Measurements from ENCODE around the gene UCP2.

UCP2 gene

GRCh38 chr11:73972620-73973449, 9.8 kb downstream of the UCP2 start:
- Histone ChIP-seq H3K27me3 (no peaks in the 10 kb centered on the region), H3K4me1 (no peaks in the 10 kb centered on the region), H3K27ac (no peak overlapping the region), H3K9me3 (no peaks in the 10 kb centered on the region), H3K4me3 (no peak overlapping the region), H3K36me3 (peaks cover 0 to 40% (median 11%) of the 10 kb centered on the region in 3 donors)
- TF ChIP-seq, protein P1, sequence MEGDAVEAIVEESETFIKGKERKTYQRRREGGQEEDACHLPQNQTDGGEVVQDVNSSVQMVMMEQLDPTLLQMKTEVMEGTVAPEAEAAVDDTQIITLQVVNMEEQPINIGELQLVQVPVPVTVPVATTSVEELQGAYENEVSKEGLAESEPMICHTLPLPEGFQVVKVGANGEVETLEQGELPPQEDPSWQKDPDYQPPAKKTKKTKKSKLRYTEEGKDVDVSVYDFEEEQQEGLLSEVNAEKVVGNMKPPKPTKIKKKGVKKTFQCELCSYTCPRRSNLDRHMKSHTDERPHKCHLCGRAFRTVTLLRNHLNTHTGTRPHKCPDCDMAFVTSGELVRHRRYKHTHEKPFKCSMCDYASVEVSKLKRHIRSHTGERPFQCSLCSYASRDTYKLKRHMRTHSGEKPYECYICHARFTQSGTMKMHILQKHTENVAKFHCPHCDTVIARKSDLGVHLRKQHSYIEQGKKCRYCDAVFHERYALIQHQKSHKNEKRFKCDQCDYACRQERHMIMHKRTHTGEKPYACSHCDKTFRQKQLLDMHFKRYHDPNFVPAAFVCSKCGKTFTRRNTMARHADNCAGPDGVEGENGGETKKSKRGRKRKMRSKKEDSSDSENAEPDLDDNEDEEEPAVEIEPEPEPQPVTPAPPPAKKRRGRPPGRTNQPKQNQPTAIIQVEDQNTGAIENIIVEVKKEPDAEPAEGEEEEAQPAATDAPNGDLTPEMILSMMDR (IDR thresholded peaks at IDR 0.05): no peak
- DNase-seq: no peak
- intact Hi-C loops (cut with DNase I; ENCODE audit: low total_unique reads): no loop called here

GRCh38 chr11:73972187-73972586, 10.5 kb downstream of the UCP2 start:
- intact Hi-C loops (cut with DNase I; ENCODE audit: low total_unique reads): no loop called here
- no peaks in the 10 kb centered on the region for H3K27me3 ChIP-seq
- TF ChIP-seq, protein P1 (IDR thresholded peaks at IDR 0.05): no peak
- H3K27ac ChIP-seq: no peak overlapping the region
- no peaks in the 10 kb centered on the region for H3K4me1 ChIP-seq
- no peak for DNase-seq
- H3K4me3 ChIP-seq: no peak overlapping the region
- no peaks in the 10 kb centered on the region for H3K9me3 ChIP-seq
- H3K36me3 ChIP-seq: peaks cover 0 to 33% (median 6%) of the 10 kb centered on the region in 3 donors

DNA sequence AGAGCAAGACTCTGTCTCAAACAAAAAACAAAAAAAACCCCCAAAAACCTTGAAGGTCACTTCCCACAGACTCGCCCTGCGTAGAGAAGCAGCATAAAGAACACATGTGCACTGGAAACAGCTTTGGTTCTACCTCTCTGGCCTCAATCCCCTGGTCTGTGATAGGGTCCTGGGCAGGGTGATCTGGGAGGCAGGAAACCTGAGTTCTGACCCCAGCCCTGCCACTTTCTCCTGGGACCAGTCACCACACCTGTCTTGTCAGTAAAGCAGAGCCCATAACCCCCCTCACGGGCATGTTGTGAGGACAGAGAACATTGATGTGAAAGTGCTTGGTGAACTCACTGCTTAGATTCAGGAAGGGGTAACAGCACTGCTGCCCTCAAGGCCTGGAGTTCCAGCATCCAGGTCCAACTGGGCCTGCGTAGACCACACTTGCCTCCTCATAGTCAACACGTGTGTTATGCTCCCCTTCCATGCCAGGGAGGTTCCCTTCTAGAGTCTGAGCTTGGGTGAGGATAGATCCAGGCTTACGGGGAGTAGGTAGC, 11.4 kb downstream of the UCP2 start:
- intact Hi-C loops (cut with DNase I; ENCODE audit: low total_unique reads): no loop called here
- peaks cover 0 to 24% (median 4%) of the 10 kb centered on the region in 3 donors for H3K36me3 ChIP-seq
- no peaks in the 10 kb centered on the region for H3K27me3 ChIP-seq
- no peak overlapping the region for H3K27ac ChIP-seq
- TF ChIP-seq, protein P1 (IDR thresholded peaks at IDR 0.05): no peak
- no peaks in the 10 kb centered on the region for H3K4me1 ChIP-seq
- H3K9me3 ChIP-seq: no peaks in the 10 kb centered on the region
- DNase-seq: no peak
- H3K4me3 ChIP-seq: no peak overlapping the region

DNA sequence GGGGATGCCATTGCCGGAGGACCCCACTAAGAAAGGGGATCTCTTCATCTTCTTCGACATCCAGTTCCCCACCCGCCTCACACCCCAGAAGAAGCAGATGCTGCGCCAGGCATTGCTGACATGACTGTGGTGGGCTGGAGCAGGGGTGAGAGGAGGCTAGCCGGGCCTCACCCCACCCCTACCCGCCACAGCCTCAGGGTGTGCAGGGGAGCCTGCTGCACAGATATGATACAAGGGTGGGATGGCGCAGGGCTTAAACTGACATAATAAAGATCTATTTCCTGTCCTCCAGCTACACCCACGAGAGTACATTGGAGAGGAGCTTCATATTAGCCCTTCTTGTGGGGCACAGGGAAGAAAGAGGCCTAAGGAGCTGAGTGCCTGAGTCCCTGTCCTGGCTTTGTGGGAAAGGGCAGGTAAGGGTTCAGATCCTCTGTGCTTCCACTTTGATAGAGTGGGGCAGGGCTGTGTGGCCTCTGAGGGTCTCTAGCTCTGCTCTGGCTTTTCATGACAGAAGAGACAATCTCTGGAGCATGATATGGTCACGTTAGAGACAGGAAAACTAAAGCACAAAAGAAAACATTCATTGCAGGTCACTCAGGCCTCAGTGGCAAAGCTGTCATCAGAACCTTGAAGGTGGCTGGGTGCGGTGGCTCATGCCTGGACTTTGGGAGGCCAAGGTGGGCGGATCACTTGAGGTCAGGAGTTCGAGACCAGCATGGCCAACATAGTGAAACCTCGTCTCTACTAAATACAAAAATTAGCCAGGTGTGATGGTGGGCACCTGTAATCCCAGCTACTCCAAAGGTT, 12.4 kb downstream of the UCP2 start:
- Histone ChIP-seq H3K27me3 (no peaks in the 10 kb centered on the region), H3K9me3 (no peaks in the 10 kb centered on the region), H3K36me3 (peaks cover 0 to 14% (median 0%) of the 10 kb centered on the region in 3 donors), H3K4me1 (no peaks in the 10 kb centered on the region), H3K4me3 (no peak overlapping the region), H3K27ac (no peak overlapping the region)
- TF ChIP-seq, protein P1 (IDR thresholded peaks at IDR 0.05): no peak
- intact Hi-C loops (cut with DNase I; ENCODE audit: low total_unique reads): loop anchor here (10.0 kb wide), 2 partner anchors 55 to 205 kb away; partner anchors contain the start of genes C2CD3 and PPME1
- no peak for DNase-seq

- Histone ChIP-seq H3K36me3 (peaks cover 0 to 2% (median 0%) of the 10 kb centered on the region in 3 donors), H3K27ac (no peak overlapping the region), H3K27me3 (no peaks in the 10 kb centered on the region), H3K4me1 (peaks cover 0 to 8% (median 4%) of the 10 kb centered on the region in 4 donors), H3K4me3 (no peak overlapping the region), H3K9me3 (no peaks in the 10 kb centered on the region)
- TF ChIP-seq, protein P1 (IDR thresholded peaks at IDR 0.05): no peak
- intact Hi-C loops (cut with DNase I; ENCODE audit: low total_unique reads): loop anchor here (10.0 kb wide), 2 partner anchors 56 to 206 kb away; partner anchors contain the start of genes C2CD3 and PPME1
- no peak for DNase-seq
Measured at GRCh38 chr11:73969091-73969490, 13.6 kb downstream of the UCP2 start.

Data from tibial artery (tissue), 4 donors.